ENCODE measurements around the gene SARS1.
"Not testable (repeated sequence)": the region's sequence is repeated elsewhere in the genome, so short reads cannot be mapped to it uniquely, and the experiment has no call there.

SARS1 gene

DNA sequence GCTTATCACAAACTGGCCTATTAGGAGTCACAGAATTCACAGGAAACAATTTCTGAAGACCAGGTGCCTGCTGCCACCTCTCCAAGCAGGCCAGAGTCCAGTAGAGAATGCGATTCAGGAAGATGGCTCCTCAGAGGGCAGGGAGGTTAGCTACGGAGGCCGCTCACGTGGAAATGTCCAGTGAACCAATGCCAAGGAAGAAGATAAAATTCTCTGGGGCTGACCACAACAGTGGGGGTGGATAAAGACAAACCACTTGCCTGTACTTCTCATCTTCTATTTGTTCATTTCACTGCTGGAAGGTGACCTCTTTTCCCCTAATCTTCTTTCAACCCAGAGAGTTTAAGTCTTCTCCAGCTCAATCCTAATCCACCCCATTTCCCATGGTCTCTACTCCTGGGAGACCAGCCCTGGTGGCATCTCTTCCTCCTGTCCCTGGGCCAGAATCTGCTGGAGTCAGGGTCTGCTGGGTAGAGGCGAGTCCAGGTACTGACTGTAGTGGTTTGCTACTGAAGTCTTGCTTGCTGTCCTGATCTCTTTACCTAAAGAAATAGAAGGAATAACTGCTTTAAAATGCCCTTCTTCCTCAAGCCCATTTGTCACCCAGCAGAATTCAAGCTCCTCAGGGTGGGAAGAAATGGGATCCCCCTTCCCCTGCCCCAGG, 66.0 kb downstream of the SARS1 start:
- no peak for DNase-seq

DNA sequence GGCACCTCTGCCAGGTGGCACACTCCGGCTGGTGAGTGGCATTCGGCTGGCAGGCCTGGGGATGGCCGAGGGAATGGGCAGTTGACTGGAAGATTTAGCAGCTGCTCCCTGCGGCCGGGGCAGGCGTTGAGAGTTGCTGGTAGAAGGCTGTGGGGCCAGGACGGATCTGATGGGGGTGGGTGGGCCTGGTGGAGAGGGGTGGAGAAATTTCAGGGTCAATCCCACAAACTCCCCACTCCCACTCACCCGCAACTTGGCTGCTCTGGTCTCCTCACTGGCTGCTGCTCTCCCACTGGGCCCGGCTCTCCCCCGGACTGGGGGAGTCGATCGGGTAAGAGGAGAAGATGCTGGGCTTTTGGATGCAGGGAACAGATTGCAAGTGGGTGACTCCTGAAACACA, 67.1 kb downstream of the SARS1 start:
- DNase-seq = no peak

- no peak for DNase-seq
These were observed 68.2 kb downstream of the SARS1 start for GRCh38 chr1:109281680-109282496.

GRCh38 chr1:109282497-109282951, 68.8 kb downstream of the SARS1 start:
- DNase-seq = no peak

DNA sequence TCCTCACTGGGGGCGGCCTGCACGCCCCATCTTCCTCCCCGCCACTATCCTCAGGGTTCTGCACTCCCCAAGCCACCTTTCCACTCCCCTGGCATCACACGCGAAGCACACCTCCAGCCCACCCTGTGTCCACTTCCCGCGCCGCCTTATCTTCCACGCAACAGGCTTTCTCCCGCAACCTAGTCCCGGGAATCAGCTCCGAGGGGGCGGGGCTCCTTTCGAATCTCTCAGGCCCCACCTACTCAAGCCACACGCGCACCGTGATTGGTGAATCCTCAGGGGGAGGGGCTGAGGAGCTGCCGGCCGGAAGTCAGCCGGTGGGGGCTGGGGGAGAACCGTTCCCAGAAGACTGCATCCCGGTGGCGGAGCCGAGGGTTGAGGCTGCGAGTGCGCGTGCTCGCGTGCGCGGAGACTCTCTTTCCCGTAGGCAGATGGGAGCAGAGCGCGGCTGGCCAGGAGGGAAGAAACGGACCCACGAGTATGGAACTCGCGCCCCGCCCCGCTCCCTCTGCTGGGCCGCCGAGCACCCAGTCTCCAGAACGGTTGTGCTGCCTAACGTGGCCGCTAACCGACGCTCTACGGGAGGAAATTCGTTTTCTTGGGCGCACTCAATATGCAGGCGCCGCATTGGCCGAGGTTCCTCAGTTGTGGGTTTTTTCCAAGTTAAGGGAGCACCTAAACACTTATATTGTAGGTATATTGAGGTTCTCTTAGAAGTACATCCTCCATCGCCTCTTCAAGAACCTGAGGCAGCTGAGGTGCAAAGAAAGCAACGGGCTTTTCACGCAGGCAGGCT, 69.4 kb downstream of the SARS1 start, which contains the start of gene PSRC1:
Gene PSRC1, minus strand, starts transcription at position 194 of the 796 bp plus-strand sequence.
- DNase-seq = peak; percentile 80 to 89

- no peak for DNase-seq
These were observed 70.3 kb downstream of the SARS1 start for GRCh38 chr1:109283748-109284600.

DNA sequence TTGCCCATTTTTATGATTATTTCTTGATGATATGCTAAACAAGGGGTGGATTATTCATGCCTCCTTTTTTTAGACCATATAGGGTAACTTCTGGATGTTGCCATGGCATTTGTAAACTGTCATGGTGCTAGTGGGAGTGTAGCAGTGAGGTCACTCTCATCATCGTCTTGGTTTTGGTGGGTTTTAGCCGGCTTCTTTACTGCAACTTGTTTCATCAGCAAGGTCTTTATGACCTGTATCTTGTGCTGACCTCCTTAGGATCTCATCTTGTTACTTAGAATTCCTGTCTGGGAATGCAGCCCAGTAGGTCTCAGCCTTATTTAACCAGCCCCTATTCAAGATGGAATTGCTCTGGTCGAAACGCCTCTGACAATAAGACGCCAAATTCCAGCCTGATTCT, 73.0 kb downstream of the SARS1 start:
- not testable (repeated sequence) for DNase-seq
